Lower lobe of right lung (tissue), 2 donors: ENCODE results near the gene PPARA. TPM values are rescaled to one million over a fixed set of nuclear protein-coding genes. Genes with fewer than 3 reads are reported as not detected.

Source experiments
- ATAC-seq, 2 donors: fragments of 200-7000 bp; cut with Tn5 transposase; one replicate each; pipeline ENCODE4 v1.9.1; 2020 to 2022; ENCODE audit warnings: mild to moderate bottlenecking in 2 of 2, moderate library complexity in 2 of 2
- DNase-seq: peaks from one replicate; pipeline ENCODE4 v3.0.0-alpha.2; 2020
- H3K27ac ChIP-seq: fragments of 200-600 bp; one replicate; pipeline ENCODE4 v1.8.0; 2022
- H3K27me3 ChIP-seq: fragments of 200-600 bp; one replicate; pipeline ENCODE4 v1.8.0; 2022; ENCODE audit warnings: low read depth
- H3K36me3 ChIP-seq: fragments of 200-600 bp; one replicate; pipeline ENCODE4 v1.8.0; 2022; ENCODE audit warnings: mild to moderate bottlenecking
- H3K4me1 ChIP-seq: fragments of 200-600 bp; one replicate; pipeline ENCODE4 v1.8.0; 2022
- H3K4me3 ChIP-seq: fragments of 200-600 bp; one replicate; pipeline ENCODE4 v1.8.0; 2022; ENCODE audit warnings: mild to moderate bottlenecking
- H3K9me3 ChIP-seq: fragments of 200-600 bp; one replicate; pipeline ENCODE4 v1.8.0; 2022
- CTCF ChIP-seq: fragments of 200-600 bp; IDR thresholded peaks from one replicate; pipeline ENCODE4 v1.8.0; 2022; ENCODE audit warnings: antibody characterized with exemption, mild to moderate bottlenecking
- intact Hi-C: fragments of 100-400 bp; cut with DNase I; formaldehyde crosslinking; loops from one replicate; pipeline ENCODE4 v1.11.0; 2022
- total RNA-seq: library from RNA; stranded (reverse); fragmentation: NEBNext Ultra II Directional; extraction: Animal tissue kit (Norgen Biotek cat#: 25700); gene quantifications from one replicate; pipeline ENCODE4 v1.2.1, GENCODE V29; 2021
- donor health status: DM: no; HTN: yes; CAD: no; lungs with severe emphysema.

The PPARA gene
- total RNA-seq, 1 donor from 2014 or later: 20.5 TPM

- Histone ChIP-seq H3K27ac (no peak overlapping the region), H3K36me3 (peaks cover 7% of the 10 kb centered on the region), H3K4me1 (peaks cover 29% of the 10 kb centered on the region), H3K27me3 (no peaks in the 10 kb centered on the region), H3K4me3 (no peak overlapping the region), H3K9me3 (no peaks in the 10 kb centered on the region)
- no peak for DNase-seq
- intact Hi-C loops: no loop called here
- ATAC-seq: no peak
- TF ChIP-seq CTCF: no peak
These were observed 2.0 kb upstream of the PPARA start for GRCh38 chr22:46148336-46148735.

- intact Hi-C loops: no loop called here
- peaks cover 12% of the 10 kb centered on the region for H3K36me3 ChIP-seq
- H3K27me3 ChIP-seq: no peaks in the 10 kb centered on the region
- peaks cover 29% of the 10 kb centered on the region for H3K4me1 ChIP-seq
- DNase-seq: no peak
- H3K4me3 ChIP-seq: peak overlapping the region; percentile 95
- no peak for ATAC-seq
- H3K27ac ChIP-seq: peak overlapping the region; percentile 87
- TF ChIP-seq CTCF: no peak
- no peaks in the 10 kb centered on the region for H3K9me3 ChIP-seq
These were observed 1.4 kb upstream of the PPARA start for GRCh38 chr22:46148816-46149511.

- Histone ChIP-seq H3K36me3 (peaks cover 15% of the 10 kb centered on the region), H3K9me3 (no peaks in the 10 kb centered on the region), H3K27me3 (no peaks in the 10 kb centered on the region), H3K27ac (peak overlapping the region; percentile 87), H3K4me3 (peak overlapping the region; percentile 95), H3K4me1 (peaks cover 29% of the 10 kb centered on the region)
- TF ChIP-seq CTCF: no peak
- intact Hi-C loops: no loop called here
- ATAC-seq (peak; percentile 51 to 68), DNase-seq (peak; percentile 73)
These were observed 753 bp upstream of the PPARA start for GRCh38 chr22:46149512-46150033.

- TF ChIP-seq CTCF: no peak
- DNase-seq (peak; percentile 62), ATAC-seq (peak; percentile 26 to 36)
- peak overlapping the region; percentile 96 for H3K4me3 ChIP-seq
- no peaks in the 10 kb centered on the region for H3K9me3 ChIP-seq
- peaks cover 15% of the 10 kb centered on the region for H3K36me3 ChIP-seq
- peaks cover 29% of the 10 kb centered on the region for H3K4me1 ChIP-seq
- no peaks in the 10 kb centered on the region for H3K27me3 ChIP-seq
- intact Hi-C loops: no loop called here
- H3K27ac ChIP-seq: peak overlapping the region; percentile 80
These were observed 540 bp downstream of the PPARA start for GRCh38 chr22:46150655-46151477.

- no peak overlapping the region for H3K27ac ChIP-seq
- no peak for TF ChIP-seq CTCF
- H3K27me3 ChIP-seq: no peaks in the 10 kb centered on the region
- no peak for ATAC-seq
- no peak overlapping the region for H3K4me3 ChIP-seq
- no peak for DNase-seq
- H3K4me1 ChIP-seq: peaks cover 23% of the 10 kb centered on the region
- H3K9me3 ChIP-seq: no peaks in the 10 kb centered on the region
- intact Hi-C loops: no loop called here
- peaks cover 15% of the 10 kb centered on the region for H3K36me3 ChIP-seq
These were observed 3.6 kb downstream of the PPARA start for GRCh38 chr22:46153930-46154329.
